ENCODE results near the gene CCNF.
"Not testable (repeated sequence)": the region's sequence is repeated elsewhere in the genome, so short reads cannot be mapped to it uniquely, and the experiment has no call there.

CCNF gene

DNA sequence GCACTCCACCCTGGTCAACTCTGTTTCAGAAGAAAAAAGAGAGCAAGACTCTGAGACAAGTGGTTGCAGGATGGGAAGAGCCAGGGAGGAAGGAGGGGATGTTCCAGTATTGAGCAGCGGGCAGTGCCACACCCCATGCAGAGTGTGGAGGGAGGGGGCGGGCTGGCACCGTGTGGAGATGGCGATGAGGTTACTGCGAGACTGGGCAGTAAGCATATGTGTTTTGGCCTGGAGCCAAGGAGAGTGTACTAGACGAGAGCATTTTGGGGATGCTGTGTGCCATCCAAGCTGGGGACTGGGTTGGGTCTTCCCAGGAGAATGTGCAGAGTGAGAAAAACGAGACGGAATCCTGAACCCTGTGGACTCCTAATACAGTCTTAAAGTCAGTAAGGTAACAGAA, 49.0 kb downstream of the CCNF start:
- no peak overlapping the region for H3K27ac ChIP-seq
- TF ChIP-seq CTCF (conservative IDR thresholded peaks at IDR 0.05) (no peak), ZFX (IDR thresholded peaks at IDR 0.05) (no peak)

- H3K27ac ChIP-seq: not testable (repeated sequence)
These were observed 50.7 kb downstream of the CCNF start for GRCh38 chr16:2479996-2480395.

DNA sequence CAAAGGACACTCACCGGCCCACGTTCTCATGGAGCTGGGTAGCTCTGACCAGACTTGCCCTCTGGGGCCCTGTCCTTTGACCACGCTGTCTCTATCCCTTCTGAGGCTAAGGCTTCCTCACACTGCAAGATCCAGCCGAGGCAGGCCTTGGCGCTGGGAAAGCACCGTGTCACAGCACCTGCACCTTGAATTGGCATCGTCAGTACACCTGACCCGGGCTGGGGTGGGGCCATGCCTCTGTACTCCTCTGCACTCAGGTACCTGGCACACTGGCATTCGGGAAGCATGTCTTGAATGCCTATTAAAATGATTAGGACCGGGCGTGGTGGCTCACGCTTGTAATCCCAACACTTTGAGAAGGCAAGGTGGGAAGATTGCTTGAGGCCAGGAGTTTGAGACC, 51.7 kb downstream of the CCNF start:
- H3K27ac ChIP-seq: no peak overlapping the region
- no peak for TF ChIP-seq CTCF (conservative IDR thresholded peaks at IDR 0.05)
- TF ChIP-seq ZFX (IDR thresholded peaks at IDR 0.05): no peak

DNA sequence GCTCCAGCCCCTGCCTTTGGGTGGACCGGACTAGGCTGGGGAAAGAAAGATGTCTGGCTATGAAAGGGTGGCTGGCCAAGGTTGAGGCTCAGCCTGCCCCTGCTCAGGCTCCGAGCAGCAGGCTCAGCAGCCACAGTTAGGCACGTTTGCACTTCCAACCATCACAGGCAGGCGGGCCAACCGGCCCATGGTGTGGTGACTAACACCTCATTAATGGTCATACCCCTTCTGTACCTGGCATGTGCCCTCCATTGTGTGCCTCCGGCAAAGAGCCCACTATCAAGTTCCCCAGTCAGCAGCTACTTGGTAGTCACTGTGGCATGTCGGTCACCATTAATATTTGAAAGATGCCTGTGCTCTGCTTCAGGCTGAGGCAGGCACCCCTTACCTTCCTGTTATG, 52.4 kb downstream of the CCNF start:
- H3K27ac ChIP-seq: no peak overlapping the region
- TF ChIP-seq ZFX (IDR thresholded peaks at IDR 0.05) (no peak), CTCF (conservative IDR thresholded peaks at IDR 0.05) (no peak)

DNA sequence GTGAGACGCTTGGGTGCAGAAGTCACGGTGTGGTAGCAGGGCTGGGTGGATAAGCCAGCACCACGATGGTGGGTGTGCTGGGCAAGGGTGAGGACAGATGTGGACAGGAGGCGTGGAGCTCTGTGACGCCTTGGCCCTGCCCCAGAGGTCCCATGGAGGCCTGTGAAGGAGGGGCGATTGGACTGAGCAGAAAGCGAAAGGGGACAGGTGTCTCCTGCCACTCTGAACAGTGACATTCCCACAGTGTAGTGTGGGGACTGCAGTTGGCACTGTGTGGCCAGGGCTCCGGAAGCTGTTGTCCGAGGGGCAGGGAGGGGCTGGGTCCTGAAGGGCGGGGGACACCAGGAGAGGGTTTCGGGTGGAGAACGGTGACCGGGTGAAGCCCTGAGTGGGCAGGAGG, 53.0 kb downstream of the CCNF start:
- TF ChIP-seq CTCF (conservative IDR thresholded peaks at IDR 0.05) (no peak), ZFX (IDR thresholded peaks at IDR 0.05) (no peak)
- H3K27ac ChIP-seq: no peak overlapping the region

- no peak overlapping the region for H3K27ac ChIP-seq
- TF ChIP-seq ZFX (IDR thresholded peaks at IDR 0.05) (no peak), CTCF (conservative IDR thresholded peaks at IDR 0.05) (no peak)
These were observed 53.7 kb downstream of the CCNF start for GRCh38 chr16:2482708-2483534.

- H3K27ac ChIP-seq: no peak overlapping the region
- TF ChIP-seq CTCF (conservative IDR thresholded peaks at IDR 0.05): no peak
- TF ChIP-seq ZFX (IDR thresholded peaks at IDR 0.05): no peak
These were observed 55.0 kb downstream of the CCNF start for GRCh38 chr16:2483939-2484897.
